Endothelial cell of umbilical vein (primary cell): ENCODE measurements around the gene TAS1R3.

Experiments
- CTCF ChIP-seq, 2 donors: IDR thresholded peaks; 1 replicate in 1 of 2; 2 replicates in 1 of 2; pipeline ENCODE4 v1.5.1; 2011; ENCODE audit warnings: low read length in 2 of 2, mild to moderate bottlenecking in 2 of 2, moderate library complexity in 2 of 2, control low read depth in 1 of 2, inconsistent platforms in 1 of 2, low read depth in 1 of 2; ENCODE audit not compliant: insufficient read depth in 1 of 2; ENCODE audit errors: extremely low read depth in 1 of 2
- EZH2 ChIP-seq: IDR thresholded peaks from 2 replicates; pipeline ENCODE4 v1.6.1; 2012; ENCODE audit warnings: borderline replicate concordance, low read depth, mild to moderate bottlenecking, moderate library complexity, low read length, inconsistent platforms; ENCODE audit not compliant: severe bottlenecking
- FOS ChIP-seq: IDR thresholded peaks from 2 replicates; pipeline ENCODE4 v1.6.1; 2011; ENCODE audit warnings: mild to moderate bottlenecking, low read length, moderate library complexity, borderline replicate concordance; ENCODE audit not compliant: insufficient read depth
- GATA2 ChIP-seq: IDR thresholded peaks from 2 replicates; pipeline ENCODE4 v1.7.0; 2011; ENCODE audit warnings: low read depth, mild to moderate bottlenecking, moderate library complexity, mixed read lengths, low read length; ENCODE audit not compliant: insufficient read length, insufficient read depth
- JUN ChIP-seq: IDR thresholded peaks from 2 replicates; pipeline ENCODE4 v1.6.1; 2011; ENCODE audit warnings: borderline replicate concordance, low read depth; ENCODE audit not compliant: insufficient read length, insufficient read depth
- MAX ChIP-seq: IDR thresholded peaks from 2 replicates; pipeline ENCODE4 v1.6.1; 2011; ENCODE audit not compliant: insufficient read depth, insufficient read length
- POLR2A ChIP-seq: IDR thresholded peaks from 2 replicates; pipeline ENCODE4 v1.6.1; 2012; ENCODE audit warnings: low read depth, mild to moderate bottlenecking, control low read depth, low read length
- POLR2AphosphoS5 ChIP-seq: IDR thresholded peaks from 2 replicates; pipeline ENCODE4 v1.6.1; 2012; ENCODE audit warnings: low read depth, mild to moderate bottlenecking, control low read depth, low read length, moderate library complexity; ENCODE audit not compliant: insufficient read depth

GRCh38 chr1:1283821-1284220 lies 47.3 kb upstream of the TAS1R3 start:
- TF ChIP-seq POLR2AphosphoS5 (no peak), CTCF (IDR thresholded peaks at IDR 0.05; ENCODE audit: extremely low read depth in 1 of 2, insufficient read depth in 1 of 2, low read depth in 1 of 2, low read length in 2 of 2) (no peak), EZH2 (no peak), MAX (no peak), GATA2 (no peak), POLR2A (no peak), JUN (no peak), FOS (no peak)
